ENCODE data around the gene NMT1.

The NMT1 gene

DNA sequence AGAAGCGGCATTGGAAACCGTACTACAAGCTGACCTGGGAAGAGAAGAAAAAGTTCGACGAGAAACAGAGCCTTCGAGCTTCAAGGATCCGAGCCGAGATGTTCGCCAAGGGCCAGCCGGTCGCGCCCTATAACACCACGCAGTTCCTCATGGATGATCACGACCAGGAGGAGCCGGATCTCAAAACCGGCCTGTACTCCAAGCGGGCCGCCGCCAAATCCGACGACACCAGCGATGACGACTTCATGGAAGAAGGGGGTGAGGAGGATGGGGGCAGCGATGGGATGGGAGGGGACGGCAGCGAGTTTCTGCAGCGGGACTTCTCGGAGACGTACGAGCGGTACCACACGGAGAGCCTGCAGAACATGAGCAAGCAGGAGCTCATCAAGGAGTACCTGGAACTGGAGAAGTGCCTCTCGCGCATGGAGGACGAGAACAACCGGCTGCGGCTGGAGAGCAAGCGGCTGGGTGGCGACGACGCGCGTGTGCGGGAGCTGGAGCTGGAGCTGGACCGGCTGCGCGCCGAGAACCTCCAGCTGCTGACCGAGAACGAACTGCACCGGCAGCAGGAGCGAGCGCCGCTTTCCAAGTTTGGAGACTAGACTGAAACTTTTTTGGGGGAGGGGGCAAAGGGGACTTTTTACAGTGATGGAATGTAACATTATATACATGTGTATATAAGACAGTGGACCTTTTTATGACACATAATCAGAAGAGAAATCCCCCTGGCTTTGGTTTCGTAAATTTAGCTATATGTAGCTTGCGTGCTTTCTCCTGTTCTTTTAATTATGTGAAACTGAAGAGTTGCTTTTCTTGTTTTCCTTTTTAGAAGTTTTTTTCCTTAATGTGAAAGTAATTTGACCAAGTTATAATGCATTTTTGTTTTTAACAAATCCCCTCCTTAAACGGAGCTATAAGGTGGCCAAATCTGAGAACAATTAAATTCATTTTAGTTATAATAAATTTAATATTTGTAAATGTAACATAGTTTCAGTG, 88.8 kb downstream of the NMT1 start:
- TF ChIP-seq ZFX (IDR thresholded peaks at IDR 0.05) (no peak), CTCF (conservative IDR thresholded peaks at IDR 0.05) (no peak)
- H3K27ac ChIP-seq = peak overlapping the region; percentile 94

DNA sequence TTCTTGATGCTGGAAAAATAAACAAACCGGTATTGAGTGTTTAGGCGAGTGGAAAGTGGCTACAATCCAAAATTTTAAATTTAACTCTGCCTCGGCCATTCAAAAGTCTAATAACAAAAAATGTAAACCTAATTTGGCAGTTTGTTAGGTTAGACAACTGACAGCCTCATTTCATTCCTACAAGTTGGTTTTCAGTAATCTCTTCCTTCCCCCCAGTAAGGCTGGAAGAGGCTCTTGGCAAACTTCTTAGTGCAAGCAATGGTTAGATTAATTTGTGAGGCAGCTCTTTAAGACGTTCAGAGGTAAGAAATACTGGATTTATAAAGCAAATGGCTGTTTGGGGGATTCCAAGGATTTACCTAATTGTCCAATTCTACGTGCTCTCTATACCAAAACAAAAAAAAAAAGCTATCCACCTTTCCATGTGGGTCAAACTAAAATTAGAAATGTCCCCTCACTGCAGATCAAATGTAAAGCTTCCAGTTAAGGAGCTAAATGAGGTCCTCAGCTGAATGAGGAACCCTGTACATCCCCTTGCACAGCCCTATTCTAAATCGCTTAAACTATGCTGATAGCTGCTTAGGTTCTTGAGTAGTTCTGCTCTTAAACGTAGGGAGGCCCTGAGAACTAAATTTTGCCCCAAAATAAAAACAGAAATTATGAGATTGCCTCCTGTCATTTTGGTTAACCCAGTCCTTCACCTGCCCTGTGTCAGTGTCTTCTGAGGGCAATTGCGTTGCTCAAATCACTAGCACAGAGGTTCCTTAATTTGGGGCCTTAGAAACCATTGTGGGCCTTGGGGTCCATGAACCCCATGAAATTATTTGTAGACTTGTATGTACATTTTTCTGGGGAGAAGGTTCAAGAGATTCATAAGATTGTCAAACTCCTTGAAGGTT, 90.0 kb downstream of the NMT1 start:
- no peak for TF ChIP-seq ZFX (IDR thresholded peaks at IDR 0.05)
- TF ChIP-seq CTCF (conservative IDR thresholded peaks at IDR 0.05) = no peak
- no peak overlapping the region for H3K27ac ChIP-seq

DNA sequence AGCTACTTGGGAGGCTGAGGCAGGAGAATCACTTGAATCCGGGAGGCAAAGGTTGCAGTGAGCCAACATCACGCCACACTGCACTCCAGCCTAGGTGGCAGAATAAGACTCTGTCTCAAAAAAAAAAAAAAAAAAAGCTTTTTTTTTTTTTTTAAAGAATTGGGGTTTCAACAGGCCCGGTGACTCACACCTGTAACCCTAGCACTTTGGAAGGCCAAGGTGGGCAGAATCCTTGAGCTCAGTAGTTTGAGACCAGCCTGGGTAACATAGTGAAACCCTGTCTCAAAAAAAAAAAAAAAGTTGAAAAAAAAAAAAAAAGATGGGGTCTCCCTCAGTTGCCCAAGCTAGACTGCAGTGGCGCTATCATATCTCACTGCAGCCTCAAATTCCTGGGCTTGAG, 93.9 kb downstream of the NMT1 start:
- no peak overlapping the region for H3K27ac ChIP-seq
- TF ChIP-seq CTCF (conservative IDR thresholded peaks at IDR 0.05) = no peak

- H3K27ac ChIP-seq = 0 out of 2 replicates have a peak overlapping the region, but pooled peaks have one; percentile 3
- TF ChIP-seq ZFX (IDR thresholded peaks at IDR 0.05) (no peak), CTCF (conservative IDR thresholded peaks at IDR 0.05) (no peak)
Measured at GRCh38 chr17:45155483-45155882, 94.4 kb downstream of the NMT1 start.

- H3K27ac ChIP-seq = no peak overlapping the region
- TF ChIP-seq ZFX (IDR thresholded peaks at IDR 0.05) (no peak), CTCF (conservative IDR thresholded peaks at IDR 0.05) (no peak)
Measured at GRCh38 chr17:45156242-45156641, 95.1 kb downstream of the NMT1 start.

Data from C4-2B (cell line).